K562 (cell line): ENCODE measurements around the gene TMEM131. TPM values are rescaled to one million over a fixed set of nuclear protein-coding genes. Genes with fewer than 3 reads are reported as not detected.

Experiments used
- ATAC-seq: fragments of 200-7000 bp; cut with Tn5 transposase; 3 replicates; pipeline ENCODE4 v1.9.1; 2020; ENCODE audit warnings: moderate library complexity
- BruUV-seq: library from RNA; stranded (reverse); fragments of 400-500 nt; replicated peaks from 2 replicates; lab custom pipeline; 2021; lab: Mats Ljungman, UMichigan
- CTCF ChIA-PET: fragments of 300-600 bp; formaldehyde crosslinking; extraction: SDS; loops from one replicate; lab custom pipeline; 2021; ENCODE audit warnings: low intra/inter-chr PET ratio; lab: Yijun Ruan, JAX
- POLR2A ChIA-PET: fragments of 300-600, 350-650 bp; sonication (Branson Sonifier 250); formaldehyde crosslinking; extraction: SDS; loops from one replicate; lab custom pipeline; 2021; ENCODE audit warnings: antibody characterized with exemption, inconsistent platforms; lab: Yijun Ruan, JAX
- DNase-seq, 4 experiments: peaks; one replicate each; pipeline versions ENCODE4 v3.0.0 to v3.0.0-alpha.2; 2011 to 2018; ENCODE audit warnings: low spot score in 3 of 4, mixed read lengths in 3 of 4; ENCODE audit errors: extremely low read depth in 1 of 4
- FAIRE-seq: peaks from 2 replicates; lab custom pipeline; 2011; peaks lifted over from hg19 to GRCh38; lab: Jason Lieb, UNC
- H2AFZ ChIP-seq: 2 replicates; pipeline ENCODE4 v1.6.0; 2011; ENCODE audit warnings: low read depth, low read length, control low read depth, inconsistent platforms
- H3K27ac ChIP-seq: fragments of 200-600 bp; 3 replicates; pipeline ENCODE4 v1.8.0; 2011; ENCODE audit warnings: low read depth, mild to moderate bottlenecking, control low read depth, inconsistent platforms, low read length, moderate library complexity, mixed read lengths; ENCODE audit errors: extremely low read depth
- H3K27me3 ChIP-seq, 2 experiments: fragments of 300-600 bp in 1 of 2; 2 replicates in 1 of 2; 3 replicates in 1 of 2; pipeline versions ENCODE4 v1.6.0 to v1.8.0; 2011; ENCODE audit warnings: inconsistent platforms in 2 of 2, low read length in 2 of 2, mild to moderate bottlenecking in 1 of 2, mixed read lengths in 1 of 2, moderate library complexity in 1 of 2; ENCODE audit not compliant: control insufficient read depth in 2 of 2, insufficient read depth in 2 of 2
- H3K36me3 ChIP-seq: fragments of 300-600 bp; 3 replicates; pipeline ENCODE4 v1.8.0; 2011; ENCODE audit warnings: mild to moderate bottlenecking, low read length, inconsistent platforms; ENCODE audit not compliant: control insufficient read depth, insufficient read depth
- H3K4me1 ChIP-seq, 2 experiments: fragments of 200-600 bp in 1 of 2; replicated peaks in 1 of 2; 2 replicates in 1 of 2; 3 replicates in 1 of 2; pipeline versions ENCODE4 v1.5.1 to v1.8.0; 2011; ENCODE audit warnings: inconsistent platforms in 2 of 2, low read length in 2 of 2, mild to moderate bottlenecking in 1 of 2, mixed read lengths in 1 of 2, moderate library complexity in 1 of 2; ENCODE audit not compliant: control insufficient read depth in 2 of 2, insufficient read depth in 2 of 2
- H3K4me2 ChIP-seq: 2 replicates; pipeline ENCODE4 v1.6.1; 2011; ENCODE audit warnings: low read length, control low read depth, inconsistent platforms, mixed read lengths; ENCODE audit not compliant: insufficient read depth
- H3K4me3 ChIP-seq: fragments of 200-600 bp; sonication (generic), shearing (Covaris generic); 2 replicates; pipeline ENCODE4 v1.5.1; 2016; ENCODE audit warnings: control low read depth, inconsistent platforms
- H3K79me2 ChIP-seq: fragments of 200-600 bp; 3 replicates; pipeline ENCODE4 v1.8.0; 2011; ENCODE audit warnings: low read length, inconsistent platforms; ENCODE audit not compliant: control insufficient read depth, insufficient read depth
- H3K9ac ChIP-seq, 2 experiments: 2 replicates each; pipeline versions ENCODE4 v1.6.0 to v1.6.1; 2011; ENCODE audit warnings: low read depth in 2 of 2, low read length in 2 of 2, control low read depth in 1 of 2, inconsistent platforms in 1 of 2, mild to moderate bottlenecking in 1 of 2, mixed read lengths in 1 of 2; ENCODE audit not compliant: insufficient read depth in 1 of 2
- H3K9me1 ChIP-seq: one replicate; pipeline ENCODE4 v1.6.0; 2011; ENCODE audit warnings: inconsistent platforms, mild to moderate bottlenecking, low read length, moderate library complexity; ENCODE audit not compliant: control insufficient read depth, insufficient read depth
- H3K9me3 ChIP-seq: replicated peaks from 2 replicates; pipeline ENCODE4 v1.5.1; 2011; ENCODE audit warnings: low read depth, low read length, inconsistent platforms; ENCODE audit not compliant: control insufficient read depth, insufficient read depth
- H4K20me1 ChIP-seq: replicated peaks from 2 replicates; pipeline ENCODE4 v1.6.1; 2011; ENCODE audit warnings: low read length, inconsistent platforms, mixed read lengths; ENCODE audit not compliant: control insufficient read depth, insufficient read depth
- EHMT2 ChIP-seq: fragments of 450-650 bp; IDR thresholded peaks from 2 replicates; pipeline ENCODE4 v1.6.1; 2018; ENCODE audit warnings: antibody characterized with exemption
- FIP1L1 ChIP-seq: fragments of 200-400 bp; formaldehyde crosslinking; IDR thresholded peaks from 2 replicates; pipeline ENCODE4 v1.6.1; 2018; ENCODE audit warnings: mild to moderate bottlenecking, low read depth, low read length; ENCODE audit not compliant: poor library complexity, severe bottlenecking
- RBM25 ChIP-seq: fragments of 200-400 bp; formaldehyde crosslinking; IDR thresholded peaks from 2 replicates; pipeline ENCODE4 v1.6.1; 2018; ENCODE audit warnings: low read length, low read depth, moderate library complexity; ENCODE audit not compliant: severe bottlenecking
- TCF7L2 ChIP-seq: fragments of 150-350 bp; IDR thresholded peaks from 2 replicates; pipeline ENCODE4 v1.6.1; 2016; ENCODE audit warnings: low read depth, mild to moderate bottlenecking, low read length, moderate library complexity
- ZNF175 ChIP-seq: fragments of 200-800 bp; sonication (Bioruptor generic); IDR thresholded peaks from 2 replicates; pipeline ENCODE4 v1.6.1; 2016; ENCODE audit warnings: low read depth, mild to moderate bottlenecking, missing genetic modification characterization, missing compliant biosample characterization
- ZZZ3 ChIP-seq: fragments of 450-650 bp; IDR thresholded peaks from 2 replicates; pipeline ENCODE4 v1.6.1; 2016; ENCODE audit warnings: antibody characterized with exemption, mild to moderate bottlenecking, moderate library complexity
- WGBS: fragments of 100-300 bp; shearing (Covaris generic); methylation state at CpG from one replicate; pipeline ENCODE4 v1.1.6; 2016; ENCODE audit warnings: low coverage, mixed read lengths; ENCODE audit not compliant: insufficient coverage; ENCODE audit errors: missing lambda C conversion rate; 5-methylcytosine and 5-hydroxymethylcytosine counted together
- in situ Hi-C: fragments of 300-500 bp; cut with MboI; formaldehyde crosslinking; loops from 4 replicates; pipeline ENCODE4 v1.15.0; 2018; ENCODE audit warnings: inconsistent platforms, mixed read lengths
- intact Hi-C: fragments of 100-400 bp; cut with micrococcal nuclease; formaldehyde crosslinking; loops from 2 replicates; pipeline ENCODE4 v1.14.2; 2022
- polyA plus RNA-seq, 8 experiments: library from polyadenylated mRNA; depleted of rRNA in 4 of 8; stranded (reverse) in 5 of 8; unstranded in 3 of 8; fragments of >200 nt; fragmentation: Nextera tagmentation in 2 of 8; fragmentation: Illumina TruSeq in 1 of 8; extraction: Ambion mirVana in 2 of 8; extraction: Trizol in 1 of 8; gene quantifications; 2 replicates each; pipeline versions ENCODE4 v1.2.1 to v1.2.3, GENCODE V29; 2011 to 2014; ENCODE audit warnings: inconsistent platforms in 1 of 8, missing spikeins in 1 of 8
- total RNA-seq, 7 experiments: library from RNA; depleted of rRNA in 6 of 7; stranded (reverse); fragments of >200 nt in 6 of 7; fragmentation: Illumina TruSeq in 2 of 7; extraction: Trizol in 2 of 7; gene quantifications; 2 replicates each; pipeline versions ENCODE4 v1.2.1 to v1.2.3, GENCODE V29; 2011 to 2021; ENCODE audit warnings: low replicate concordance in 1 of 7
- TF ChIP-seq, protein P1 (sequence below): fragments of 450-650 bp; formaldehyde crosslinking; IDR thresholded peaks from 2 replicates; pipeline ENCODE4 v1.4.0; 2022; ENCODE audit warnings: missing genetic modification characterization
- TF ChIP-seq, protein P2 (sequence below), 3 experiments: fragments of 200-800 bp in 1 of 3; fragments of 250-450 bp in 1 of 3; fragments of 450-650 bp in 1 of 3; sonication (Bioruptor Pico) in 1 of 3; sonication (Bioruptor generic) in 1 of 3; formaldehyde crosslinking in 1 of 3; IDR thresholded peaks; 2 replicates each; pipeline versions ENCODE4 v1.6.1 to v1.8.0; 2016 to 2022; ENCODE audit warnings: mild to moderate bottlenecking in 2 of 3, missing genetic modification characterization in 2 of 3, missing compliant biosample characterization in 1 of 3, moderate library complexity in 1 of 3

The TMEM131 gene
- total and polyA plus RNA-seq, 9 of the 15 experiments (the other 6 are each of a cell fraction or from before 2014, with no cell fraction given) = 2.5 to 21.1 (median 12.4) TPM

DNA sequence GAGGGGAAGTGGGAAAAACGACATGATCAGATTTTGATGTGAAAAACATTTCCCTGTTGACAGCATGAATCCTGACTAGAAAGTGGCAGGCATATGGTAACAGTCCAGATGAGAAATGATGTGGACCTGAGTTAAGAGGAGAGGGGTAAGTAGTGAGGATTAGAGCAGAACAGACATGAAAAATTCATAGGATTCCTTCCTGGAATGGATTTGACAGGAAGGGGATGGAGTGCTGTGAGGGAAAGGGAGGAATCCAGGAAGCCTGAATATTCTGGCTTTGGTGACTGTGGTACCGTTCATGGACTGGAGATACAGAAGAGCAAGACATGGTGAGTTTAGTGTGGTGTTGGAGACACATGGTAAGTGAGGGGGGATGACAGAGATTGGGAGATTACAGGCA is 115.4 kb downstream of the TMEM131 start:
- WGBS = 14% methylated on average over 2 of the region's 2 CpGs
- Histone ChIP-seq H3K27ac (no peak overlapping the region), H3K4me1 (no peaks in the 10 kb centered on the region), H3K9me3 (no peaks in the 10 kb centered on the region), H3K4me2 (no peak overlapping the region), H4K20me1 (no peaks in the 10 kb centered on the region), H3K36me3 (no peaks in the 10 kb centered on the region), H3K27me3 (no peaks in the 10 kb centered on the region), H3K9ac (no peak overlapping the region), H3K79me2 (no peaks in the 10 kb centered on the region), H3K9me1 (no peaks in the 10 kb centered on the region), H3K4me3 (no peak overlapping the region), H2AFZ (no peak overlapping the region)
- no peak for FAIRE-seq
- no peak for DNase-seq
- no TSS peak for BruUV-seq
- ChIA-PET CTCF (no interaction called here), POLR2A (no interaction called here)
- ATAC-seq = no peak
- in situ Hi-C loops (no loop called here), intact Hi-C loops (no loop called here)
- TF ChIP-seq, protein P1, sequence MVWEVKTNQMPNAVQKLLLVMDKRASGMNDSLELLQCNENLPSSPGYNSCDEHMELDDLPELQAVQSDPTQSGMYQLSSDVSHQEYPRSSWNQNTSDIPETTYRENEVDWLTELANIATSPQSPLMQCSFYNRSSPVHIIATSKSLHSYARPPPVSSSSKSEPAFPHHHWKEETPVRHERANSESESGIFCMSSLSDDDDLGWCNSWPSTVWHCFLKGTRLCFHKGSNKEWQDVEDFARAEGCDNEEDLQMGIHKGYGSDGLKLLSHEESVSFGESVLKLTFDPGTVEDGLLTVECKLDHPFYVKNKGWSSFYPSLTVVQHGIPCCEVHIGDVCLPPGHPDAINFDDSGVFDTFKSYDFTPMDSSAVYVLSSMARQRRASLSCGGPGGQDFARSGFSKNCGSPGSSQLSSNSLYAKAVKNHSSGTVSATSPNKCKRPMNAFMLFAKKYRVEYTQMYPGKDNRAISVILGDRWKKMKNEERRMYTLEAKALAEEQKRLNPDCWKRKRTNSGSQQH (CRISPR knock-in tag) = no peak
- TF ChIP-seq FIP1L1 (no peak), RBM25 (no peak)

DNA sequence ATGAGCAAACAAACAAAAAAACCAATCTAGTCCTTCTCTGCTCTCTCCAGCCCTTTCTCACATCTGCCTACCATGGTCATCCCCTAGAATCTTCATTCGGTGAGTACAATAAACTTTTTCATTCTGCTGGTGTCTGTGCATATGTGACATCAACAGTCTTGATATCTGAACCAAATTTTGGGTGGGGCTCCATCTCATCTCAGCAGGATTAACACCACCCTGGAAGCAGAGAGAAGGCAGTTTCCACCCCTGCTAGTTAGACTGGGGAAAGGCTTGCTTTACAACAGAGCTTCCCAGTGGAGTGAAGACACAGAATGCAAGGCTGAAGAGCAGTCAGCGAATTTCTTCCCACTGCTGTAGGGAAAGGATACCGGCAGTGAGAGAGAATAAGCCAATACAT is 116.9 kb downstream of the TMEM131 start:
- Histone ChIP-seq H3K4me1 (no peaks in the 10 kb centered on the region), H3K4me3 (no peak overlapping the region), H3K9me3 (no peaks in the 10 kb centered on the region), H3K9ac (no peak overlapping the region), H3K9me1 (no peaks in the 10 kb centered on the region), H3K79me2 (no peaks in the 10 kb centered on the region), H2AFZ (no peak overlapping the region), H3K27ac (no peak overlapping the region), H3K27me3 (no peaks in the 10 kb centered on the region), H3K36me3 (no peaks in the 10 kb centered on the region), H4K20me1 (no peaks in the 10 kb centered on the region), H3K4me2 (no peak overlapping the region)
- BruUV-seq = no TSS peak
- intact Hi-C loops (no loop called here), in situ Hi-C loops (no loop called here)
- DNase-seq (no peak), ATAC-seq (no peak), FAIRE-seq (no peak)
- CTCF ChIA-PET = no interaction called here
- POLR2A ChIA-PET = no interaction called here
- 84% methylated on average over 3 of the region's 3 CpGs for WGBS
- TF ChIP-seq ZNF175 (no peak), TCF7L2 (no peak), ZZZ3 (no peak), EHMT2 (no peak)
- TF ChIP-seq, protein P2, sequence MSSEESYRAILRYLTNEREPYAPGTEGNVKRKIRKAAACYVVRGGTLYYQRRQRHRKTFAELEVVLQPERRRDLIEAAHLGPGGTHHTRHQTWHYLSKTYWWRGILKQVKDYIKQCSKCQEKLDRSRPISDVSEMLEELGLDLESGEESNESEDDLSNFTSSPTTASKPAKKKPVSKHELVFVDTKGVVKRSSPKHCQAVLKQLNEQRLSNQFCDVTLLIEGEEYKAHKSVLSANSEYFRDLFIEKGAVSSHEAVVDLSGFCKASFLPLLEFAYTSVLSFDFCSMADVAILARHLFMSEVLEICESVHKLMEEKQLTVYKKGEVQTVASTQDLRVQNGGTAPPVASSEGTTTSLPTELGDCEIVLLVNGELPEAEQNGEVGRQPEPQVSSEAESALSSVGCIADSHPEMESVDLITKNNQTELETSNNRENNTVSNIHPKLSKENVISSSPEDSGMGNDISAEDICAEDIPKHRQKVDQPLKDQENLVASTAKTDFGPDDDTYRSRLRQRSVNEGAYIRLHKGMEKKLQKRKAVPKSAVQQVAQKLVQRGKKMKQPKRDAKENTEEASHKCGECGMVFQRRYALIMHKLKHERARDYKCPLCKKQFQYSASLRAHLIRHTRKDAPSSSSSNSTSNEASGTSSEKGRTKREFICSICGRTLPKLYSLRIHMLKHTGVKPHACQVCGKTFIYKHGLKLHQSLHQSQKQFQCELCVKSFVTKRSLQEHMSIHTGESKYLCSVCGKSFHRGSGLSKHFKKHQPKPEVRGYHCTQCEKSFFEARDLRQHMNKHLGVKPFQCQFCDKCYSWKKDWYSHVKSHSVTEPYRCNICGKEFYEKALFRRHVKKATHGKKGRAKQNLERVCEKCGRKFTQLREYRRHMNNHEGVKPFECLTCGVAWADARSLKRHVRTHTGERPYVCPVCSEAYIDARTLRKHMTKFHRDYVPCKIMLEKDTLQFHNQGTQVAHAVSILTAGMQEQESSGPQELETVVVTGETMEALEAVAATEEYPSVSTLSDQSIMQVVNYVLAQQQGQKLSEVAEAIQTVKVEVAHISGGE (CRISPR knock-in tag; IDR thresholded peaks at IDR 0.05) = no peak
